ENCODE data around the gene VAMP5.
A peak's percentile ranks its signal among the peaks of the same experiment; 100 is the strongest.

VAMP5 gene

GRCh38 chr2:85564144-85564563 lies 20.1 kb upstream of the VAMP5 start:
- Histone ChIP-seq H3K36me3 (ENCODE audit: control insufficient read depth, low read length) (no peaks in the 10 kb centered on the region; the same call in 1 of the 2 replicates), H4K20me1 (ENCODE audit: control insufficient read depth, insufficient read depth, low read depth, low read length) (no peaks in the 10 kb centered on the region), H3K9me2 (replicated peaks; ENCODE audit: control insufficient read depth, low read length) (no peaks in the 10 kb centered on the region), H3K4me1 (ENCODE audit: control insufficient read depth, low read length) (peaks cover 30% of the 10 kb centered on the region), H3K27ac (ENCODE audit: low read depth, low read length) (peak overlapping the region; percentile 64), H3K79me2 (ENCODE audit: control insufficient read depth, low read length) (peaks cover 20% of the 10 kb centered on the region), H3K4me3 (ENCODE audit: low read length) (peak overlapping the region; percentile 58), H3F3A (ENCODE audit: control insufficient read depth, insufficient read depth) (peaks cover 4% of the 10 kb centered on the region; the same call in 1 of the 2 replicates), H3K9me3 (ENCODE audit: control insufficient read depth, insufficient read depth, low read length) (no peaks in the 10 kb centered on the region), H3K27me3 (ENCODE audit: control insufficient read depth, low read length) (no peaks in the 10 kb centered on the region), H3K4me2 (ENCODE audit: low read length) (peak overlapping the region; percentile 72)
- TF ChIP-seq EZH2phosphoT487 (IDR thresholded peaks at IDR 0.05; ENCODE audit: borderline replicate concordance, low read length) (no peak), CTCF (IDR thresholded peaks at IDR 0.05; ENCODE audit: low read depth, low read length, poor library complexity, severe bottlenecking) (no peak)

- H3K9me3 ChIP-seq (ENCODE audit: control insufficient read depth, insufficient read depth, low read length), result no peaks in the 10 kb centered on the region
- no peaks in the 10 kb centered on the region for H3K36me3 ChIP-seq (ENCODE audit: control insufficient read depth, low read length)
- H3K9me2 ChIP-seq (replicated peaks; ENCODE audit: control insufficient read depth, low read length), result no peaks in the 10 kb centered on the region
- H4K20me1 ChIP-seq (ENCODE audit: control insufficient read depth, insufficient read depth, low read depth, low read length), result no peaks in the 10 kb centered on the region
- H3K27me3 ChIP-seq (ENCODE audit: control insufficient read depth, low read length), result peaks cover 12% of the 10 kb centered on the region
- H3K4me3 ChIP-seq (ENCODE audit: low read length), result no peak overlapping the region
- H3F3A ChIP-seq (ENCODE audit: control insufficient read depth, insufficient read depth), result peaks cover 4% of the 10 kb centered on the region; the same call in 1 of the 2 replicates
- H3K4me1 ChIP-seq (ENCODE audit: control insufficient read depth, low read length), result peaks cover 19% of the 10 kb centered on the region
- TF ChIP-seq EZH2phosphoT487 (IDR thresholded peaks at IDR 0.05; ENCODE audit: borderline replicate concordance, low read length), result no peak
- TF ChIP-seq CTCF (IDR thresholded peaks at IDR 0.05; ENCODE audit: low read depth, low read length, poor library complexity, severe bottlenecking), result no peak
- H3K4me2 ChIP-seq (ENCODE audit: low read length), result no peak overlapping the region
- no peak overlapping the region for H3K27ac ChIP-seq (ENCODE audit: low read depth, low read length)
- no peaks in the 10 kb centered on the region; the same call in 1 of the 2 replicates for H3K79me2 ChIP-seq (ENCODE audit: control insufficient read depth, low read length)
Observed at GRCh38 chr2:85566265-85566664, 18.0 kb upstream of the VAMP5 start.

GRCh38 chr2:85575739-85576138 lies 8.5 kb upstream of the VAMP5 start:
- Histone ChIP-seq H3K27ac (ENCODE audit: low read depth, low read length) (no peak overlapping the region), H3K27me3 (ENCODE audit: control insufficient read depth, low read length) (peaks cover 13% of the 10 kb centered on the region), H4K20me1 (ENCODE audit: control insufficient read depth, insufficient read depth, low read depth, low read length) (no peaks in the 10 kb centered on the region), H3K36me3 (ENCODE audit: control insufficient read depth, low read length) (peaks cover 21% of the 10 kb centered on the region), H3K4me1 (ENCODE audit: control insufficient read depth, low read length) (peaks cover 28% of the 10 kb centered on the region), H3K4me3 (ENCODE audit: low read length) (no peak overlapping the region), H3K9me3 (ENCODE audit: control insufficient read depth, insufficient read depth, low read length) (no peaks in the 10 kb centered on the region), H3K79me2 (ENCODE audit: control insufficient read depth, low read length) (peaks cover 31% of the 10 kb centered on the region), H3K4me2 (ENCODE audit: low read length) (no peak overlapping the region), H3F3A (ENCODE audit: control insufficient read depth, insufficient read depth) (no peaks in the 10 kb centered on the region), H3K9me2 (replicated peaks; ENCODE audit: control insufficient read depth, low read length) (no peaks in the 10 kb centered on the region)
- TF ChIP-seq EZH2phosphoT487 (IDR thresholded peaks at IDR 0.05; ENCODE audit: borderline replicate concordance, low read length) (no peak), CTCF (IDR thresholded peaks at IDR 0.05; ENCODE audit: low read depth, low read length, poor library complexity, severe bottlenecking) (no peak)

Measured in DOHH2 (cell line).